Loucy (cell line): ENCODE data around the gene KRTAP2-1.

ENCODE experiments used
- CTCF ChIP-seq: fragments of 200-600 bp; sonication (generic); conservative IDR thresholded peaks from 2 replicates; pipeline ENCODE4 v1.5.1; 2014; ENCODE audit warnings: mild to moderate bottlenecking, antibody characterized with exemption, low read length
- EZH2phosphoT487 ChIP-seq: fragments of 200-600 bp; IDR thresholded peaks from 2 replicates; pipeline ENCODE4 v1.6.1; 2018; ENCODE audit warnings: antibody characterized with exemption, mild to moderate bottlenecking, moderate library complexity, borderline replicate concordance

- TF ChIP-seq CTCF (no peak), EZH2phosphoT487 (no peak)
These were observed 11.6 kb upstream of the KRTAP2-1 start for GRCh38 chr17:41058741-41059140.
